ENCODE data around the gene MIAT.
A peak's percentile ranks its signal among the peaks of the same experiment; 100 is the strongest.

Gene MIAT

GRCh38 chr22:26669060-26669481 is 11.7 kb downstream of the MIAT start:
- DNase-seq (ENCODE audit: low read depth): peak; percentile 52

GRCh38 chr22:26670459-26670858 is 13.1 kb downstream of the MIAT start:
- DNase-seq (ENCODE audit: low read depth): no peak

GRCh38 chr22:26671317-26672059 is 14.1 kb downstream of the MIAT start:
- DNase-seq (ENCODE audit: low read depth): no peak

- DNase-seq (ENCODE audit: low read depth): no peak
These were observed 14.7 kb downstream of the MIAT start for GRCh38 chr22:26672060-26672471.

- DNase-seq (ENCODE audit: low read depth): peak; percentile 92
These were observed 15.4 kb downstream of the MIAT start for GRCh38 chr22:26672590-26673468.

GRCh38 chr22:26673486-26673885 is 16.1 kb downstream of the MIAT start:
- DNase-seq (ENCODE audit: low read depth): no peak

- DNase-seq (ENCODE audit: low read depth): no peak
These were observed 17.1 kb downstream of the MIAT start for GRCh38 chr22:26674211-26675190.

- no peak for DNase-seq (ENCODE audit: low read depth)
These were observed 18.4 kb downstream of the MIAT start for GRCh38 chr22:26675687-26676268.

GRCh38 chr22:26677217-26677616 is 19.8 kb downstream of the MIAT start:
- no peak for DNase-seq (ENCODE audit: low read depth)

- DNase-seq (ENCODE audit: low read depth): peak; percentile 65
These were observed 21.7 kb downstream of the MIAT start for GRCh38 chr22:26679003-26679629.

- no peak for DNase-seq (ENCODE audit: low read depth)
These were observed 23.1 kb downstream of the MIAT start for GRCh38 chr22:26680485-26680884.

GRCh38 chr22:26681395-26681821 is 24.0 kb downstream of the MIAT start:
- DNase-seq (ENCODE audit: low read depth): peak; percentile 62

- DNase-seq (ENCODE audit: low read depth): no peak
These were observed 26.8 kb downstream of the MIAT start for GRCh38 chr22:26684168-26684567.

- no peak for DNase-seq (ENCODE audit: low read depth)
These were observed 28.2 kb downstream of the MIAT start for GRCh38 chr22:26685601-26686000.

- no peak for DNase-seq (ENCODE audit: low read depth)
These were observed 30.1 kb downstream of the MIAT start for GRCh38 chr22:26687439-26687838.

- no peak for DNase-seq (ENCODE audit: low read depth)
These were observed 32.3 kb downstream of the MIAT start for GRCh38 chr22:26689513-26690301.

- no peak for DNase-seq (ENCODE audit: low read depth)
These were observed 33.4 kb downstream of the MIAT start for GRCh38 chr22:26690654-26691376.

GRCh38 chr22:26691377-26691716 is 34.0 kb downstream of the MIAT start:
- no peak for DNase-seq (ENCODE audit: low read depth)

- DNase-seq (ENCODE audit: low read depth): no peak
These were observed 34.8 kb downstream of the MIAT start for GRCh38 chr22:26692215-26692614.

GRCh38 chr22:26697151-26697550 is 39.8 kb downstream of the MIAT start:
- DNase-seq (ENCODE audit: low read depth): no peak

Data from fibroblast of gingiva (primary cell).